ENCODE data around the gene ZBTB39. TPM values are rescaled to one million over a fixed set of nuclear protein-coding genes. Genes with fewer than 3 reads are reported as not detected.
"Not testable (repeated sequence)": the region's sequence is repeated elsewhere in the genome, so short reads cannot be mapped to it uniquely, and the experiment has no call there.

ZBTB39 gene
- total RNA-seq, 1 donor from 2014 or later = 6.8 TPM

DNA sequence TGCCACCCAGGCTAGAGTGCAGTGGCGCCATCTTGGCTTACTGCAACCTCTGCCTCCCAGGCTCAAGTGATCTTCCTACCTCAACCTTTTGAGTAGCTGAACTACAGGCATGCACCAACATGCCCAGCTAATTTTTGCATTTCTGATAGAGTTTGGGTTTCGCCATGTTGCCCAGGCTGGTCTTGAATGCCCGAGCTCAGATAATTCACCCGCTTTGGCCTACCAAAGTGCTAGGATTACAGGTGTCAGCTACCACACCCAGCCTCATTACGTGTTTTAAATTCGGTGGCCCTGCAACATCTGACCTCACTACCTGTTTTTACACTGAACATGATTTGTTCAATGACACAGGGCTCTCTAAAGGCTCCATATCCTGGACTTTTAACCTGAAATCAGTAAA is 26.1 kb downstream of the ZBTB39 start:
- Histone ChIP-seq H3K4me3 (no peak overlapping the region), H3K36me3 (no peaks in the 10 kb centered on the region), H3K4me1 (no peaks in the 10 kb centered on the region), H3K27ac (no peak overlapping the region), H3K9me3 (no peaks in the 10 kb centered on the region), H3K27me3 (ENCODE audit: low read depth) (no peaks in the 10 kb centered on the region)
- intact Hi-C loops (cut with DNase I) = no loop called here
- TF ChIP-seq CTCF (IDR thresholded peaks at IDR 0.05) = no peak
- DNase-seq (no peak), ATAC-seq (no peak)

GRCh38 chr12:56979628-56980027 is 26.7 kb downstream of the ZBTB39 start:
- intact Hi-C loops (cut with DNase I) = no loop called here
- no peak for ATAC-seq
- H3K9me3 ChIP-seq = no peaks in the 10 kb centered on the region
- no peak for DNase-seq
- H3K4me1 ChIP-seq = no peaks in the 10 kb centered on the region
- no peak overlapping the region for H3K4me3 ChIP-seq
- no peaks in the 10 kb centered on the region for H3K27me3 ChIP-seq (ENCODE audit: low read depth)
- no peak overlapping the region for H3K27ac ChIP-seq
- no peaks in the 10 kb centered on the region for H3K36me3 ChIP-seq
- no peak for TF ChIP-seq CTCF (IDR thresholded peaks at IDR 0.05)

- Histone ChIP-seq H3K4me3 (no peak overlapping the region), H3K27ac (no peak overlapping the region), H3K9me3 (no peaks in the 10 kb centered on the region), H3K27me3 (ENCODE audit: low read depth) (no peaks in the 10 kb centered on the region), H3K36me3 (no peaks in the 10 kb centered on the region), H3K4me1 (no peaks in the 10 kb centered on the region)
- DNase-seq = no peak
- intact Hi-C loops (cut with DNase I) = no loop called here
- ATAC-seq = peak in 1 of 2 donors; percentile 15
- no peak for TF ChIP-seq CTCF (IDR thresholded peaks at IDR 0.05)
These were observed 27.8 kb downstream of the ZBTB39 start for GRCh38 chr12:56978397-56979138.

DNA sequence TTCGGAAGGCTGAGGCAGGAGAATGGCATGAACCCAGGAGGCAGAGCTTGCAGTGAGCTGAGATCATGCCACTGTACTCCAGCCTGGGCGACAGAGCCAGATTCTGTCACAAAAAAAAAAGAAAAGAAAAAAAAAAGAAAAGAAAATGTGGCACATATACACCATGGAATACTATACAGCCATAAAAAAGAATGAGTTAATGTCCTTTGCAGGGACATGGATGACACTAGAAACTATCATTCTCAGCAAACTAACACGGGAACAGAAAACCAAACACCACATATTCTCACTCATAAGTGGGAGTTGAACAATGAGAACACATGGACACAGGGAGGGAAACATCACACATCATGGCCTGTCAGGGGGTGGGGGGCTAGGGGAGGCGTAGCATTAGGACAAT is 29.0 kb downstream of the ZBTB39 start:
- H3K27me3 ChIP-seq (ENCODE audit: low read depth); H3K36me3 ChIP-seq; H3K4me1 ChIP-seq; H3K9me3 ChIP-seq; H3K4me3 ChIP-seq; H3K27ac ChIP-seq; intact Hi-C loops (cut with DNase I); DNase-seq; ATAC-seq: not testable (repeated sequence)

- H3K9me3 ChIP-seq; H3K27me3 ChIP-seq (ENCODE audit: low read depth); H3K36me3 ChIP-seq; H3K27ac ChIP-seq; H3K4me3 ChIP-seq; DNase-seq; ATAC-seq; intact Hi-C loops (cut with DNase I); H3K4me1 ChIP-seq: not testable (repeated sequence)
These were observed 32.1 kb downstream of the ZBTB39 start for GRCh38 chr12:56974224-56974623.

- H3K36me3 ChIP-seq; ATAC-seq; H3K9me3 ChIP-seq; H3K27ac ChIP-seq; intact Hi-C loops (cut with DNase I); H3K4me3 ChIP-seq; DNase-seq; H3K4me1 ChIP-seq; H3K27me3 ChIP-seq (ENCODE audit: low read depth): not testable (repeated sequence)
These were observed 37.4 kb downstream of the ZBTB39 start for GRCh38 chr12:56968910-56969309.

DNA sequence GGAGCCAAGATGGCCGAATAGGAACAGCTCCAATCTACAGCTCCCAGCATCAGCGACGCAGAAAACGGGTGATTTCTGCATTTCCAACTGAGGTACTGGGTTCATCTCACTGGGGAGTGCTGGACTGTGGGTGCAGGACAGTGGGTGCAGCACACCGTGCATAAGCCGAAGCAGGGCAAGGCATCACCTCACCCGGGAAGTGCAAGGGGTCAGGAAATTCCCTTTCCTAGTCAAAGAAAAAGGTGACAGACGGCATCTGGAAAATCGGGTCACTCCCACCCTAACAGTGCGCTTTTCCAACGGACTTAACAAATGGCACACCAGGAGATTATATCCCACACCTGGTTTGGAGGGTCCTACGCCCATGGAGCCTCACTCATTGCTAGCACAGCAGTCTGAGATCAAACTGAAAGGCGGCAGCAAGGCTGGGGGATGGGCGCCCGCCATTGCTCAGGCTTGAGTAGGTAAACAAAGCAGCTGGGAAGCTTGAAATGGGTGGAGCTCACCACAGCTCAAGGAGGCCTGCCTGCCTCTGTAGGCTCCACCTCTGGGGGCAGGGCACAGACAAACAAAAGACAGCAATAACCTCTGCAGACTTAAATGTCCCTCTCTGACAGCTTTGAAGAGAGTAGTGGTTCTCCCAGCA is 40.2 kb downstream of the ZBTB39 start:
- ATAC-seq; H3K27me3 ChIP-seq (ENCODE audit: low read depth); intact Hi-C loops (cut with DNase I); H3K4me1 ChIP-seq; H3K27ac ChIP-seq; H3K36me3 ChIP-seq; H3K4me3 ChIP-seq; H3K9me3 ChIP-seq: not testable (repeated sequence)
- DNase-seq = peak; percentile 58

GRCh38 chr12:56965124-56965523 is 41.2 kb downstream of the ZBTB39 start:
- H3K9me3 ChIP-seq; DNase-seq; H3K4me1 ChIP-seq; H3K27ac ChIP-seq; intact Hi-C loops (cut with DNase I); ATAC-seq; H3K36me3 ChIP-seq; H3K27me3 ChIP-seq (ENCODE audit: low read depth); H3K4me3 ChIP-seq: not testable (repeated sequence)

DNA sequence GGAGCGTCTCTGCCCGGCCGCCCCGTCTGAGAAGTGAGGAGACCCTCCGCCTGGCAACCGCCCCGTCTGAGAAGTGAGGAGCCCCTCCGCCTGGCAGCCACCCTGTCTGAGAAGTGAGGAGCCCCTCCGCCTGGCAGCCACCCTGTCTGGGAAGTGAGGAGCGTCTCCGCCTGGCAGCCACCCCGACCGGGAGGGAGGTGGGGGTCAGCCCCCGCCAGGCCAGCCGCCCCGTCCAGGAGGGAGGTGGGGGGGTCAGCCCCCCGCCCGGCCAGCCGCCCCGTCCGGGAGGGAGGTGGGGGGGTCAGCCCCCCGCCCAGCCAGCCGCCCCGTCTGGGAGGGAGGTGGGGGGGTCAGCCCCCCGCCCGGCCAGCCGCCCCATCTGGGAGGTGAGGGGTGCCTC is 42.8 kb downstream of the ZBTB39 start:
- H3K27ac ChIP-seq; ATAC-seq; H3K4me1 ChIP-seq; H3K36me3 ChIP-seq; H3K4me3 ChIP-seq; intact Hi-C loops (cut with DNase I); DNase-seq; H3K27me3 ChIP-seq (ENCODE audit: low read depth); H3K9me3 ChIP-seq: not testable (repeated sequence)

DNA sequence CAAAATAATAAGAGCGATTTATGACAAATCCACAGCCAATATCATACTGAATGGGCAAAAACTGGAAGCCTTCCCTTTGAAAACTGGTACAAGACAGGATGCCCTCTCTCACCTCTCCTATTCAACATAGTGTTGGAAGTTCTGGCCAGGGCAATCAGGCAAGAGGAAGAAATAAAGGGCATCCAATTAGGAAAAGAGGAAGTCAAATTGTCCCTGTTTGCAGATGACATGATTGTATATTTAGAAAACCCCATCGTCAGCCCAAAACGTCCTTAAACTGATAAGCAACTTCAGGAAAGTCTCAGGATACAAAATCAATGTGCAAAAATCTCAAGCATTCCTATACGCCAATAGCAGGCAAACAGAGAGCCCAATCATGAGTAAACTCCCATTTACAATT is 44.1 kb downstream of the ZBTB39 start:
- intact Hi-C loops (cut with DNase I); H3K36me3 ChIP-seq; H3K9me3 ChIP-seq; H3K27ac ChIP-seq; H3K27me3 ChIP-seq (ENCODE audit: low read depth); DNase-seq; H3K4me3 ChIP-seq; ATAC-seq; H3K4me1 ChIP-seq: not testable (repeated sequence)
